ENCODE measurements around the gene PAX8.

DNA sequence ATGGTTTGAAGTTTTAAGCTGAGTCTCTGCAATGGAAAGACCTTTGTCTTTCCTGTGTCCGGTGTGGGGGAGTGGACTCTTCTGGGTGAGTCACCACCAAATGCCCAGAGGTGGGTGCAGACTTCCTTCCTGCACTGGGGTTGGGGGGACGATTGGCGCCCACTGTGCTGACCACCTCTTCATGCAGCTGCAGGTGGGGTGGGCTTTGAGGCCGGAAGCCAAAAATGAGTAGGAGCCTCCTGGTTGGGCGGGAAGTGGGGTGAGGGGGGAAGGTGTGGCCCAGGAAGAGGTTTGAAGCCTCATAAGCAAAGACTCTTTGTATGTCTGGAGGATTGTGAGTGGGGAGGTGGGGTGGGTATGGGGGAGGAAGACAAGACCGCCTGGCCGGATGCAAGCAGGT is 27.6 kb downstream of the PAX8 start:
- no peak for TF ChIP-seq EZH2 (IDR thresholded peaks at IDR 0.05; ENCODE audit: borderline replicate concordance, low read depth, low read length, poor library complexity, severe bottlenecking)
- TF ChIP-seq, protein P1, sequence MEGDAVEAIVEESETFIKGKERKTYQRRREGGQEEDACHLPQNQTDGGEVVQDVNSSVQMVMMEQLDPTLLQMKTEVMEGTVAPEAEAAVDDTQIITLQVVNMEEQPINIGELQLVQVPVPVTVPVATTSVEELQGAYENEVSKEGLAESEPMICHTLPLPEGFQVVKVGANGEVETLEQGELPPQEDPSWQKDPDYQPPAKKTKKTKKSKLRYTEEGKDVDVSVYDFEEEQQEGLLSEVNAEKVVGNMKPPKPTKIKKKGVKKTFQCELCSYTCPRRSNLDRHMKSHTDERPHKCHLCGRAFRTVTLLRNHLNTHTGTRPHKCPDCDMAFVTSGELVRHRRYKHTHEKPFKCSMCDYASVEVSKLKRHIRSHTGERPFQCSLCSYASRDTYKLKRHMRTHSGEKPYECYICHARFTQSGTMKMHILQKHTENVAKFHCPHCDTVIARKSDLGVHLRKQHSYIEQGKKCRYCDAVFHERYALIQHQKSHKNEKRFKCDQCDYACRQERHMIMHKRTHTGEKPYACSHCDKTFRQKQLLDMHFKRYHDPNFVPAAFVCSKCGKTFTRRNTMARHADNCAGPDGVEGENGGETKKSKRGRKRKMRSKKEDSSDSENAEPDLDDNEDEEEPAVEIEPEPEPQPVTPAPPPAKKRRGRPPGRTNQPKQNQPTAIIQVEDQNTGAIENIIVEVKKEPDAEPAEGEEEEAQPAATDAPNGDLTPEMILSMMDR (conservative IDR thresholded peaks at IDR 0.05; ENCODE audit: low read depth, low read length) = no peak
